CD4-positive, CD25-positive, alpha-beta regulatory T cell (primary cell): ENCODE data around the gene TXLNG. TPM values are rescaled to one million over a fixed set of nuclear protein-coding genes. Genes with fewer than 3 reads are reported as not detected.
"Not testable (repeated sequence)": the region's sequence is repeated elsewhere in the genome, so short reads cannot be mapped to it uniquely, and the experiment has no call there.

ENCODE experiments used
- ATAC-seq, 2 donors: fragments of 150-1000 bp; cut with Tn5 transposase; one replicate each; pipeline ENCODE4 v1.10.0; 2021; ENCODE audit warnings: low read depth in 2 of 2, moderate number of reproducible peaks in 2 of 2, moderate library complexity in 1 of 2
- DNase-seq, 3 donors: peaks; one replicate each; pipeline versions ENCODE4 v3.0.0 to v3.0.0-alpha.2; 2012 to 2022; ENCODE audit warnings: mixed read lengths in 1 of 3
- H3K27ac ChIP-seq: one replicate; pipeline ENCODE4 v1.7.0; 2013; ENCODE audit warnings: mild to moderate bottlenecking, low read length; ENCODE audit not compliant: insufficient read depth, poor library complexity, severe bottlenecking
- H3K27me3 ChIP-seq: one replicate; pipeline ENCODE4 v1.7.0; 2013; ENCODE audit warnings: low read length; ENCODE audit not compliant: control insufficient read depth, insufficient read depth
- H3K36me3 ChIP-seq: one replicate; pipeline ENCODE4 v1.7.0; 2013; ENCODE audit warnings: mild to moderate bottlenecking, low read length, moderate library complexity; ENCODE audit not compliant: control insufficient read depth, insufficient read depth
- H3K4me1 ChIP-seq: 2 replicates; pipeline ENCODE4 v1.7.0; 2013; ENCODE audit warnings: mild to moderate bottlenecking, low read length; ENCODE audit not compliant: insufficient read depth, control insufficient read depth, poor library complexity, severe bottlenecking
- H3K4me3 ChIP-seq: one replicate; pipeline ENCODE4 v1.7.0; 2013; ENCODE audit warnings: low read depth, mild to moderate bottlenecking, low read length, moderate library complexity
- H3K9me3 ChIP-seq, 2 experiments: 1 replicate in 1 of 2; 2 replicates in 1 of 2; pipeline ENCODE4 v1.7.0; 2013; ENCODE audit warnings: low read length in 2 of 2, mild to moderate bottlenecking in 1 of 2, moderate library complexity in 1 of 2; ENCODE audit not compliant: control insufficient read depth in 2 of 2
- H3K27ac Mint-ChIP-seq, 3 donors: one replicate each; pipeline ENCODE4 v1.8.0; 2020 to 2022; ENCODE audit warnings: mild to moderate bottlenecking in 3 of 3, mixed read lengths in 3 of 3, moderate library complexity in 2 of 3
- H3K27me3 Mint-ChIP-seq: one replicate; pipeline ENCODE4 v1.8.0; 2022; ENCODE audit warnings: mild to moderate bottlenecking, mixed read lengths
- H3K36me3 Mint-ChIP-seq: one replicate; pipeline ENCODE4 v1.8.0; 2020; ENCODE audit warnings: mixed read lengths
- H3K4me1 Mint-ChIP-seq, 4 donors: one replicate each; pipeline ENCODE4 v1.8.0; 2020 to 2022; ENCODE audit warnings: mixed read lengths in 4 of 4, mild to moderate bottlenecking in 1 of 4
- H3K4me3 Mint-ChIP-seq, 4 donors: one replicate each; pipeline ENCODE4 v1.8.0; 2020 to 2022; ENCODE audit warnings: mild to moderate bottlenecking in 4 of 4, mixed read lengths in 4 of 4, moderate library complexity in 3 of 4
- H3K9me3 Mint-ChIP-seq, 7 donors: one replicate each; pipeline ENCODE4 v1.8.0; 2020 to 2022; ENCODE audit warnings: mixed read lengths in 7 of 7, mild to moderate bottlenecking in 3 of 7, moderate library complexity in 2 of 7
- polyA plus RNA-seq, 4 donors: library from polyadenylated mRNA; unstranded; fragments of 300-500 nt; fragmentation: Illumina TruSeq; gene quantifications; one replicate each; pipeline ENCODE4 v1.2.3, GENCODE V29; 2021
- total RNA-seq: library from RNA; stranded (reverse); gene quantifications from one replicate; pipeline ENCODE4 v1.2.3, GENCODE V29; 2022

Gene TXLNG
- total and polyA plus RNA-seq, 5 donors from 2014 or later, result 8.4 to 32.2 (median 21.6) TPM

DNA sequence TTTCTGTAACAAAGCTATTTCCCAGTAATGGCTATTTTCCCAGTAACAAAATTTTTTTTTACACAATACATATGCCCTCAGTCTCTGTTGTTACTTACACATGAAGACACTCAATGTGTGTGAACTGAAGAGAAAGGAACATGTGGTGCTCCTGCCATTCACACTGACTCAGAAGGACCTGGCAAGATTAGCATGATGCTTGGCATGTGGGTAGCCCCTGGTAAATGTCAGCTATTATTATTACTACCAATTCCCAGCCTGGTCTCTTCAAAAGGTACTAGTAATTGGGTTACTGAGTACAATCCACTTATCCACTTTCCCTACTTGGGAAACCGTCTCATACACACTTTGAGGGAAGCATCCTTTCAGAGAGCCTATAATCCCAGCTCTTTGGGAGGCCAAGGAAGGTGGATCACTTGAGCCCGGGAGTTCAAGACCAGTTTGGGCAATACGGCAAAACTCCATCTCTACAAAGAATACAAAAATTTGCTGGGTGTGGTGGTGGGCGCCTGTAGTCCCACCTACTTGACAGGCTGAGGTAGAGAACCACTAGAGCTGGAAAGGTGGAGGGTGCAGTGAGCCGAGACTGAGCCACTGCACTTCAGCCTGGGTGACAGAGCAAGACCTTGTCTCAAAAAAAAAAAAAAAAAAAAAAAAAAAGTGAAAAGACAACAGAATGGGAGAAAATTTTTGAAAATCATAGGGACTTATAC, 69.3 kb downstream of the TXLNG start:
- no peak overlapping the region for H3K27ac Mint-ChIP-seq
- H3K36me3 Mint-ChIP-seq, result peaks cover 55% of the 10 kb centered on the region

DNA sequence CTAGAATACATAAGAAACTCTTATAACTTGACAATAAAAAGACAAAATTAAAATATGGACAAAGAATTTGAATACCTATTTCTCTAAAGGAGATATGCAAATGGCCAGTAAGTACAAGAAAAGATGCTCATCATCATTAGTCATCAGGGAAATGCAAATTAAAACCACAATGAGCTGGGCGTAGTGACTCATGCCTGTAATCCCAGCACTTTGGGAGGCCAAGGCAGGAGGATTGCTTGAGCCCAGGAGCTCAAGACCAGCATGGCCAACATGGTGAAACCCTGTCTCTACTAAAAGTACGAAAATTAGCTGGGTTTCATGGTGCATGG, 69.8 kb downstream of the TXLNG start:
- peaks cover 6 to 26% (median 20%) of the 10 kb centered on the region in 4 donors for H3K4me1 Mint-ChIP-seq
- peaks cover 55% of the 10 kb centered on the region for H3K36me3 Mint-ChIP-seq
- not testable (repeated sequence) for H3K4me3 Mint-ChIP-seq, H3K4me1 ChIP-seq, H3K27me3 ChIP-seq, H3K27ac ChIP-seq, H3K27me3 Mint-ChIP-seq, H3K9me3 ChIP-seq, H3K4me3 ChIP-seq, H3K27ac Mint-ChIP-seq, H3K9me3 Mint-ChIP-seq
- peak; percentile 51 to 60 for ATAC-seq
- DNase-seq, result peak in 1 of 3 donors; percentile 23
- peaks cover 59% of the 10 kb centered on the region for H3K36me3 ChIP-seq

More for the DNA sequence above, 69.3 kb downstream of the TXLNG start:
- peaks cover 60% of the 10 kb centered on the region for H3K36me3 ChIP-seq
- Mint-ChIP-seq H3K4me3 (no peak overlapping the region), H3K4me1 (peaks cover 6 to 26% (median 20%) of the 10 kb centered on the region in 4 donors), H3K9me3 (no peaks in the 10 kb centered on the region), H3K27me3 (no peaks in the 10 kb centered on the region)
- H3K4me1 ChIP-seq, result no peaks in the 10 kb centered on the region
- no peak overlapping the region for H3K4me3 ChIP-seq
- ATAC-seq, result no peak
- no peak for DNase-seq
- H3K9me3 ChIP-seq, result no peaks in the 10 kb centered on the region
- no peaks in the 10 kb centered on the region for H3K27me3 ChIP-seq
- no peak overlapping the region for H3K27ac ChIP-seq

DNA sequence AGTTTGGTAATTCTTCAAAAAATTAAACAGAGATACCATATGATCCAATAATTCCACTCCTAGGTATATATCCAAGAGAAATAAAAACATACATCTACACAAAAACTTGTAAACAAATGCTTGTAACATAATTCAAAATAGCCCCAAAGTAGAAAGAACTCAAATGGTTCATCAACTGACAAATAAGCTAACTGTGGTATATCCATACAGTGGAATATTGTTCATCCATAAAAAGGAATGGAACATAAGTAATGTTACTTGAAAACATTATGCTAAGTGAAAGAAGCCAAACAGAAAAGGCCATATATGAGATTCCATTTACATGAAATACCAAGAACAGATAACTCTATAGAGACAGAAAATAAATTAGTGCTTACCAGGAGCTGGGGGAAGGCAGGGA, 70.5 kb downstream of the TXLNG start:
- Histone ChIP-seq H3K4me3 (no peak overlapping the region), H3K4me1 (no peaks in the 10 kb centered on the region), H3K27ac (no peak overlapping the region), H3K27me3 (no peaks in the 10 kb centered on the region), H3K9me3 (no peaks in the 10 kb centered on the region), H3K36me3 (peaks cover 59% of the 10 kb centered on the region)
- DNase-seq (no peak), ATAC-seq (no peak)
- Mint-ChIP-seq H3K4me1 (peaks cover under 1 to 26% (median 18%) of the 10 kb centered on the region in 4 donors), H3K4me3 (no peak overlapping the region), H3K9me3 (no peaks in the 10 kb centered on the region), H3K27me3 (no peaks in the 10 kb centered on the region), H3K36me3 (peaks cover 51% of the 10 kb centered on the region), H3K27ac (peak overlapping the region in 1 of 3 donors; percentile 7)

DNA sequence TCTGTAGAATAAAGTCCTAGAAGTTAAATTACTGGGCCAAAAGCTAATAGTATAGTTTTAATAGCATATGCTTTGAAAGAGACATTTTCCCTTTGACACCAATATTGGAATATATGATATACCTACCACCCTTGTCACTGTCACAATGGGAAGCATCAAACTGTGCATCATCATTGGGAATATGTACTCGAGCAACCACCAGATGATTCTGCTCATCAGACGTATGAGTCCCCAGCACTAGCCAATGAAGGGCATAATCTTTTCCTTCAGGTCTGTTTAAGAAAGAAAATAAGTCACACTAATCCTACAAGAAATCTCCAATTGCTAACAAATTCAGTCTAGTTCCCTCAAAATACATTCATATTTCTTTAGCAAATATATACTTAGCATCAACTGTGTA, 76.6 kb downstream of the TXLNG start:
- Mint-ChIP-seq H3K9me3 (no peaks in the 10 kb centered on the region), H3K4me1 (peaks cover 5 to 47% (median 28%) of the 10 kb centered on the region in 4 donors), H3K27ac (no peak overlapping the region), H3K36me3 (peaks cover 34% of the 10 kb centered on the region), H3K4me3 (no peak overlapping the region), H3K27me3 (no peaks in the 10 kb centered on the region)
- peak in 1 of 2 donors; percentile 44 for ATAC-seq
- Histone ChIP-seq H3K4me1 (peaks cover 8% of the 10 kb centered on the region), H3K4me3 (no peak overlapping the region), H3K27me3 (no peaks in the 10 kb centered on the region), H3K27ac (no peak overlapping the region), H3K9me3 (no peaks in the 10 kb centered on the region), H3K36me3 (peaks cover 26% of the 10 kb centered on the region)
- DNase-seq, result no peak

DNA sequence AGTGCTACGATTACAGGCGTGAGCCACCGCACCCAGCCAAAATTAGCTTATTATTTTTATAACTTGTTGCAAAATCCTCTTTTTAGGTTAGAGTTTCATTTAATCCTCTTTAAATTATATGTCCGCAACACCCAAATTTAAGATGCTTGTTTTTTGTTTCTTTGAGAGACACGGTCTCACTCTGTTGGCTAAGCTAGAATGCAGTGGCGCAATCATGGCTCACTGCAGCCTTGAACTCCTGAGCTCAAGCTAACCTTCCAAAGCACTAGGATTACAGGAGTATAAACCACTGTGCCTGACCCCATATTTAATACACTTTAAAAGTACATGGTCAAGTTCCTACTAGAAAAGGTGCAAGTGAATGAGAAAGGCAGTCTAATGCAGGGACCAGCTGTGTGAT, 81.7 kb downstream of the TXLNG start:
- Mint-ChIP-seq H3K4me1 (peaks cover 14 to 56% (median 26%) of the 10 kb centered on the region in 4 donors), H3K36me3 (peaks cover 8% of the 10 kb centered on the region), H3K27ac (no peak overlapping the region), H3K4me3 (peak overlapping the region; percentile 91 to 96 (median 92)), H3K9me3 (no peaks in the 10 kb centered on the region), H3K27me3 (no peaks in the 10 kb centered on the region)
- Histone ChIP-seq H3K4me1 (peaks cover 33% of the 10 kb centered on the region), H3K9me3 (no peaks in the 10 kb centered on the region), H3K27me3 (no peaks in the 10 kb centered on the region), H3K36me3 (no peaks in the 10 kb centered on the region), H3K27ac (no peak overlapping the region), H3K4me3 (peak overlapping the region; percentile 92)
- DNase-seq (no peak), ATAC-seq (no peak)

DNA sequence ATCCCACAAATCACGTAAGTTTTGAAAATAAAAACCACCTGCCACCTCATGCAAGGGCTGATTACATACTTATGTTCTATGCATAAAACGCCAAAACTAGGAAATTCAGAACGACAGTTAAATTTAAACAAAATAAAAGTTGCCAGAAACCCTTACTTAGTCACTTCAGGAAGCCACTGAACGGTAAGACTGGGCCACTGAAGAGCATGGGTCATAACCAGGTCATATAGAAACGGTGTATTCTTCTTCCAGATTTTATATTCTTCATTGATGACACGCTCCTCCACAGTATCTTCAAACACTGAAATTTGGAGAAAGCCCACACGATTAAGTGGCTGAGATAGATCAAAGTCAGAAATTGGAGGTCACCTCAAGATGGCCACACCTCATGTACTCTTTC, 82.7 kb downstream of the TXLNG start:
- ATAC-seq, result no peak
- H3K36me3 Mint-ChIP-seq, result peaks cover 4% of the 10 kb centered on the region
- H3K9me3 Mint-ChIP-seq, result no peaks in the 10 kb centered on the region
- peak overlapping the region; percentile 91 to 96 (median 92) for H3K27ac Mint-ChIP-seq
- no peaks in the 10 kb centered on the region for H3K36me3 ChIP-seq
- H3K4me3 Mint-ChIP-seq, result peak overlapping the region; percentile 91 to 96 (median 92)
- H3K4me3 ChIP-seq, result peak overlapping the region; percentile 92
- peak overlapping the region; percentile 92 for H3K27ac ChIP-seq
- peaks cover 4% of the 10 kb centered on the region for H3K27me3 Mint-ChIP-seq
- no peaks in the 10 kb centered on the region for H3K9me3 ChIP-seq
- peak in 1 of 3 donors; percentile 24 for DNase-seq
- H3K4me1 Mint-ChIP-seq, result peaks cover 14 to 52% (median 22%) of the 10 kb centered on the region in 4 donors
- no peaks in the 10 kb centered on the region for H3K27me3 ChIP-seq
- H3K4me1 ChIP-seq, result peaks cover 33% of the 10 kb centered on the region

DNA sequence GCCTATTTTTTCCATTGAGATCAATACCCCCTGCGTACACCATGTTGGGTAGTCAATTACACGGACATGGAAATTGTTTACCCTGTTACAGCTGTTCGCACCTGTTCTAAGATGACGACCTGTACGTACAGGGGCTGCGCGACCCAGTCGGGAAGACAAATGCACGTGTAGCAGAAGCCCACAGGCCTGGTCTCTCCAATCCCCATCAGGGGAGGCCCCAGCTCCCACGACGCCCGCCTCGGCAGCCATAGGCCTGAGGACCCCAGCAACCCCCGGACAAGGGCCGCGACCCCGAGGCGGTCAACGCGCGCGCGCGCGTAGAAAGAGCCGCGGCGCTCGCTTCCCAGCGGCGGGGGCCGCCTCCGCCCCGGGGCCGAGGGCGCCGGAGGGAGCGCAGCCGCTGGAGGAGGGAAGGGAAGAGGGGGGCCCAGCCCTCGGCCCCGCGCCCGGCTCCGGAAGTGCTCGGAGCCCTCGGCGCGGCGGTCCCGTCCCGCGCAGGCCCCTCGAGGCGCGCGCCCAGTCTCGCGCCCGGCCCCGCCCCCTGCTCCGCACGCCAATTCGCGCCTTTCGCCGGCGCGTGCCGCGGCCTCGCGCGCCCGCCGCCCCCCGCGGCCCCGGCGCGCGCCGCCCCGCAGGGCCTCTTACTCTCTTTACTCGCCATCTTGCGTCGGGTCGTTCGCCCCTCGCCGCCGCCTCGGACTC, 83.3 kb downstream of the TXLNG start:
- no peaks in the 10 kb centered on the region for H3K9me3 Mint-ChIP-seq
- Histone ChIP-seq H3K27ac (peak overlapping the region; percentile 92), H3K4me1 (peaks cover 33% of the 10 kb centered on the region), H3K9me3 (no peaks in the 10 kb centered on the region), H3K4me3 (peak overlapping the region; percentile 92), H3K27me3 (no peaks in the 10 kb centered on the region), H3K36me3 (no peaks in the 10 kb centered on the region)
- H3K27me3 Mint-ChIP-seq, result peaks cover 4% of the 10 kb centered on the region
- DNase-seq, result peak; percentile 29 to 64 (median 46)
- peak overlapping the region; percentile 97 to 98 (median 97) for H3K27ac Mint-ChIP-seq
- ATAC-seq, result peak; percentile 37 to 45
- H3K4me3 Mint-ChIP-seq, result peak overlapping the region; percentile 92 to 99 (median 98)
- peaks cover 4% of the 10 kb centered on the region for H3K36me3 Mint-ChIP-seq
- H3K4me1 Mint-ChIP-seq, result peaks cover 14 to 50% (median 22%) of the 10 kb centered on the region in 4 donors
